Measurements from ENCODE around the gene S100P.

- TF ChIP-seq POLR2A (IDR thresholded peaks at IDR 0.05; ENCODE audit: low read length) (no peak), GATA1 (IDR thresholded peaks at IDR 0.05; ENCODE audit: low read depth, low read length) (no peak)
Measured at GRCh38 chr4:6649216-6649615, 44.5 kb upstream of the S100P start.
